ENCODE measurements around the gene HPD. TPM values are rescaled to one million over a fixed set of nuclear protein-coding genes. Genes with fewer than 3 reads are reported as not detected.

The HPD gene
- total RNA-seq, 1 experiment from 2014 or later: 0.39 TPM

GRCh38 chr12:121811434-121812319, 47.0 kb downstream of the HPD start (continued):
- TF ChIP-seq NR2C2 (CRISPR knock-in tag; IDR thresholded peaks at IDR 0.05) (no peak), ZNF425 (CRISPR knock-in tag; conservative IDR thresholded peaks at IDR 0.05) (no peak), FOXP1 (CRISPR knock-in tag; IDR thresholded peaks at IDR 0.05; ENCODE audit: borderline replicate concordance) (peak; percentile 81; the same call in 1 of the 2 replicates), OVOL2 (CRISPR knock-in tag; IDR thresholded peaks at IDR 0.05; ENCODE audit: borderline replicate concordance) (no peak), ATF1 (CRISPR knock-in tag; IDR thresholded peaks at IDR 0.05) (no peak), USF1 (CRISPR knock-in tag; IDR thresholded peaks at IDR 0.05) (peak; percentile 87), NR3C1 (CRISPR knock-in tag; conservative IDR thresholded peaks at IDR 0.05; ENCODE audit: low read depth) (no peak), ZNF532 (CRISPR knock-in tag; IDR thresholded peaks at IDR 0.05; ENCODE audit: borderline replicate concordance) (no peak), CDX4 (CRISPR knock-in tag; IDR thresholded peaks at IDR 0.05; ENCODE audit: borderline replicate concordance) (no peak), FOXJ3 (CRISPR knock-in tag; IDR thresholded peaks at IDR 0.05; ENCODE audit: borderline replicate concordance) (no peak), ZNF263 (CRISPR knock-in tag; IDR thresholded peaks at IDR 0.05; ENCODE audit: low read depth) (no peak), ESRRA (CRISPR knock-in tag; IDR thresholded peaks at IDR 0.05; ENCODE audit: borderline replicate concordance) (peak; percentile 68; the same call in 1 of the 2 replicates), JAZF1 (CRISPR knock-in tag; IDR thresholded peaks at IDR 0.05) (no peak), EMX1 (CRISPR knock-in tag; IDR thresholded peaks at IDR 0.05) (no peak), ZNF416 (CRISPR knock-in tag; IDR thresholded peaks at IDR 0.05) (no peak), TP53 (CRISPR knock-in tag; IDR thresholded peaks at IDR 0.05) (no peak), USF2 (CRISPR knock-in tag; IDR thresholded peaks at IDR 0.05) (peak; percentile 83), ERG (CRISPR knock-in tag; IDR thresholded peaks at IDR 0.05) (no peak), HMGXB4 (CRISPR knock-in tag; IDR thresholded peaks at IDR 0.05) (no peak; the same call in none of the 2 replicates), ZNF423 (CRISPR knock-in tag; IDR thresholded peaks at IDR 0.05) (peak; percentile 60), GABPB1 (CRISPR knock-in tag; IDR thresholded peaks at IDR 0.05) (no peak), ZSCAN18 (CRISPR knock-in tag; IDR thresholded peaks at IDR 0.05) (no peak)
